Activated T-cell treated with anti-CD3 and anti-CD28 coated beads for 1 hour (primary cell): ENCODE measurements around the gene CCDC24.

ENCODE experiments used
- DNase-seq: peaks from one replicate; pipeline ENCODE4 v3.0.0-alpha.2; 2020; ENCODE audit warnings: low read depth

The CCDC24 gene

DNA sequence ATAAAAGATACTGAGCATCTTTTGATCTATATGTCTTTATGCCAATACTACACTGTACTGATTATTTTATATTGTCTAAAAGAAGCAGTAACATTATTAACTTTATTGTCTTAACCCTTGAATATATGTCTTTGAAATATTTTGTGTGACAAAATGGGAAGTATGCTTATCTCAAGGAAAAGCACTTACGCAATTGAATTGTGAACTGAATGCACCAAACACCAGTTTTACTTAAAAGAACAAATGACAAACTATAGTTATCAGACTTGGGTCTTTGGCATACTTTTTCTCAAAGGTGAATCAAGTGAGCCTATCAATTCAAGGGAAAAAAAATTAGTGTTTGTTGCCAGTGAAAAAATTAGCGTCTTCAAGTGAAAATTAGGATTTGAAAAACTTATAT lies 49.0 kb downstream of the CCDC24 start:
- DNase-seq = no peak

DNA sequence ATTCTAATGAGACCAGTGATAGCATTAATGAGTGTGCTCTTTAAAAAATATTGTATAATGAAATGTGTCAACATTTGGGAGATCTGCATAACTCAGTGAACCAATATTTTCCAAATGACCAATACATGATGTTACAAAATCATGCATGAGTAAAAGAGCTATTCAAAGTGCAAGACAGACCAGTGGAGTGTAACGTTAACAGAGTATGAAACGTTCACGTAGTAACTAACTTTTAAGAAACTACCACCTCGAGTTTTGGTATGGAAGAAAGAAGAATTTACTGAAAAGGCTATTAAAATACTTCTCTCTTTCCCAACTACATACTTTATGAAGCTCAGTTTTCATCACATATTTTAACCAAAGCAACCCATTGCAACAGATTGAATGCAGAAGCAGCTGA lies 49.4 kb downstream of the CCDC24 start:
- no peak for DNase-seq

DNA sequence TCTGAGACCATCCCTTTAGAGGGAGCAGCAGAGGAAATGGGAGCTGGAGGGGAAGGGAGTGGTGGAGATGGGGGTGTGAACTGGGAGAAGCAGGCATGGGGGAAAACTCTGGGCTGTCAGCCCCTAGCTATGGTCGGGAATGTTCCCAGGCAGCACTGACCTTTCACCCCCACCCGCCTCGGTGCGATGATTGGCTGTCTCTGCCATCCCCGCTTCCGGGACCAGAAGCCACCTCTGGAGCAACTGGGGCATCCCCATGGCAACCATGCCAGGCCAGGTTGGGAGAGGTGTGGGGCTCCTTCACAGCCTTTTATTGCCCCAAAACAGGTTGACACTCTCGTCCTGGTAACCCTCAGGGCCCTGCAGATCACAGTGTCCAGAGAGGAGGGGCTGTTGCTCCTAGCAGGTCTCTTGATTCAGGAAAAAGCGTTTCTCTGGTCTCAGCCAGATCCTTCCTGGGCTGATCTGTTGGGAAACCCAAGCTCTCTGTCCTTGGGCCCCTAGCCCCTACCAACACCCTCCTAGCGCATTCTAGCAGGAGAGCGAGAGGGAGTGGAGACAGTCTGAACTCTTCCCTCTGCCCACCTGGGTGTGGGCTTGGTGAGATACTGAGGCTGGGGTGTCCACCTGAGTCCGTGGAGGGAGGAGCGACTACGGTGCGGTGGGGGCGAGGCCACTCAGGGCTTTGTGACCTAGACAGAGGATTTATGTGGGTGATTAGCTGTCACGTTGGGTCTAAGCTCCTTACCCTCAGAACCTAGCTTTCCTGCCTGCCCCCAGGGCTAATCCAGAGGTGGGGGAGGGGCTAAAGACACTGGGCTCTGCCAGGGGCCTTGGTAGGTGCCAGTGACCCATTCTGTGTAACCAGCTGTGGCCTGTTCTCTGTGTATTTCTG lies 52.0 kb downstream of the CCDC24 start:
- DNase-seq = no peak

DNA sequence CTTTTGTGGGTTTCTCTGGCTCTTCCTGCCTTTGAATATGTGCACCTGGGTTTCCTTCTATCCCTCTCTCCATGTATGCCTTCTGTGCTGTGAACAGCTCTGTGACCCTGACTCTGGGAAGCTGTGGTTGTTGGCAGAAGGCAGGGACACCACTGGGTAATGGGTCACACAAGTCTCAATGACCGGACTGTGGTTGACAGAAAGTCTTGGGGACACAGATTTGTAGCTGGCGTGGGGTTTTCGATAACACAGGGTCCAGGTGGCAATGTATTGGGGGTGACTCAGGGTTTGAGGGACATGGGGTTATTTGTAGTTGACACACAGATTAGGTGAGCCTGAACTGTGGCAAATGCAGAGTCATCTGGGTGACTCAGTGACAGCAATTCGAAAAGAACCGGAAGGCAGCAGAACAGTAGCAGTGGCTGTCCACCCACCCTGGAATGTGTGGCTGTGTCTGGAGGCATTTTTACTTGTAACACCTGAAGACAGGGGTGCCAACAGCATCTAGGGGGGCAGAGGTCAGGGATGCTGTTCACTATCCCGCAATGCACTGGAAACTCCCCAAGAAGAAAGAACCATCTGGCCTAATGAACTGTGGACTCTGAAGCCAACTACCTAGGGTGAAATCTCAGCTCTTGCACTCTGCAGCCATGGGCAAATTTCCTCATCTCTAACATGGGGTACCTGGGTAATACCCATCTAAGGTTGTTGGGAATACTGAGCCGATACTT lies 52.8 kb downstream of the CCDC24 start:
- no peak for DNase-seq

DNA sequence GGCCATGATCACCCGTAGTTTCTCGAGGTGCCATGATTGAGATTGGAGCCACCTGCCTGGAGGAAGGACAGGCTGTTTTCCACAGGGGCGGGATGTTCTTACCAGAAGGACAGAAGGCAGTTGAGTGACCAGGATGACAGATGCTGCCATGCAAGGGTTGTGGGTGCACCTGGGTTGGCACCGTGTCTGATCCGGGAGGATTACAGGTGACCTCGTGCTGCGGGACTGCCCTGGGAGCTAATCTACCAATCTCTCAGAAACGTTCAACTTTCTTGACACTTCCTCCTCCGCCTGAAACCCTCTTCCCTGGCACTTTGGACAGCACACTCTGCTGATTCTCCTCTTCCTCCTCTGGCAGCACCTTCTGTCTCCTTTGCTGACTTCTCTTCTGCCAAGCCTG lies 53.7 kb downstream of the CCDC24 start:
- no peak for DNase-seq
